Bronchial epithelial cell (primary cell): ENCODE data around the gene PYGB. TPM values are rescaled to one million over a fixed set of nuclear protein-coding genes. Genes with fewer than 3 reads are reported as not detected.

Experiments
- DNase-seq: peaks from one replicate; pipeline ENCODE4 v3.0.0-alpha.2; 2010; ENCODE audit warnings: low read depth
- FAIRE-seq: peaks from 2 replicates; lab custom pipeline; 2011; peaks lifted over from hg19 to GRCh38; lab: Jason Lieb, UNC
- H3K27me3 ChIP-seq: 2 replicates; pipeline ENCODE4 v1.5.1; 2011; ENCODE audit warnings: low read length; ENCODE audit not compliant: control insufficient read depth, insufficient read depth
- H3K36me3 ChIP-seq: 2 replicates; pipeline ENCODE4 v1.5.1; 2011; ENCODE audit warnings: low read length; ENCODE audit not compliant: control insufficient read depth, insufficient read depth
- H3K4me3 ChIP-seq: 2 replicates; pipeline ENCODE4 v1.5.1; 2011; ENCODE audit warnings: mild to moderate bottlenecking, low read depth, low read length, control low read depth
- CTCF ChIP-seq: IDR thresholded peaks from 2 replicates; pipeline ENCODE4 v1.5.1; 2011; ENCODE audit warnings: mild to moderate bottlenecking, moderate library complexity, low read length, control low read depth, inconsistent platforms; ENCODE audit not compliant: insufficient read depth, severe bottlenecking
- total RNA-seq: library from RNA; depleted of rRNA; stranded (reverse); fragments of >200 nt; gene quantifications from 2 replicates; pipeline ENCODE4 v1.2.1, GENCODE V29; 2014

The PYGB gene
- total RNA-seq, 1 donor from 2014 or later = 213 TPM

- no peak for DNase-seq
- TF ChIP-seq CTCF = no peak
- Histone ChIP-seq H3K27me3 (no peaks in the 10 kb centered on the region), H3K36me3 (peaks cover 79% of the 10 kb centered on the region), H3K4me3 (no peak overlapping the region)
- FAIRE-seq = peak; percentile 36
Observed at GRCh38 chr20:25287631-25288290, 39.9 kb downstream of the PYGB start.

- no peak for DNase-seq
- FAIRE-seq = no peak
- peaks cover 72% of the 10 kb centered on the region for H3K36me3 ChIP-seq
Observed at GRCh38 chr20:25288291-25289181, 40.7 kb downstream of the PYGB start.

GRCh38 chr20:25289886-25290597 is 42.2 kb downstream of the PYGB start:
- TF ChIP-seq CTCF = no peak
- no peak for DNase-seq
- Histone ChIP-seq H3K36me3 (peaks cover 66% of the 10 kb centered on the region), H3K4me3 (no peak overlapping the region), H3K27me3 (no peaks in the 10 kb centered on the region)
- no peak for FAIRE-seq

More at GRCh38 chr20:25288291-25289181, 40.7 kb downstream of the PYGB start:
- H3K4me3 ChIP-seq = no peak overlapping the region
- H3K27me3 ChIP-seq = no peaks in the 10 kb centered on the region
- TF ChIP-seq CTCF = no peak

- DNase-seq (no peak), FAIRE-seq (no peak)
Observed at GRCh38 chr20:25290646-25291431, 43.0 kb downstream of the PYGB start.

More at GRCh38 chr20:25290646-25291431, 43.0 kb downstream of the PYGB start:
- H3K27me3 ChIP-seq = no peaks in the 10 kb centered on the region
- no peak overlapping the region for H3K4me3 ChIP-seq
- TF ChIP-seq CTCF = no peak
- peaks cover 63% of the 10 kb centered on the region for H3K36me3 ChIP-seq
